ENCODE data around the gene C10orf90.

The C10orf90 gene

DNA sequence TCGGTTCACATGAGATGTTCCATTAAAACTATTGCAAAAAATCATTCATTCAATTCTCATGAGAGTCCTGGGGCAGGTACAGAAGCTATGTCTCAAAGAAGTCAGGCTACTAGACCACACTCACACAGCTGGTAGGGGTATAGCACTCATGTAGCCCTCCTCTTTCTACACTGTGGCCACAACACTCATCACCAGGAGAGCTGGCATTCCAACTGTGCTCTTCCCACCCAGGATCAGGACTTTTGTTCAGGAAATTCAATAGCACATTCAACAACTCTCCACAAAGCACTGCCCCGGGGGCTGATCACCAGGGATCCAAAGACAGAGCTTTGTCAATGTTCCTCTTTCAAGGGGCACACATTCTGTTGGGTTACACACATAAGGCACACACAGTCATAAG, 31.0 kb upstream of the C10orf90 start:
- H3K14ac ChIP-seq (ENCODE audit: low read length), result no peak overlapping the region

DNA sequence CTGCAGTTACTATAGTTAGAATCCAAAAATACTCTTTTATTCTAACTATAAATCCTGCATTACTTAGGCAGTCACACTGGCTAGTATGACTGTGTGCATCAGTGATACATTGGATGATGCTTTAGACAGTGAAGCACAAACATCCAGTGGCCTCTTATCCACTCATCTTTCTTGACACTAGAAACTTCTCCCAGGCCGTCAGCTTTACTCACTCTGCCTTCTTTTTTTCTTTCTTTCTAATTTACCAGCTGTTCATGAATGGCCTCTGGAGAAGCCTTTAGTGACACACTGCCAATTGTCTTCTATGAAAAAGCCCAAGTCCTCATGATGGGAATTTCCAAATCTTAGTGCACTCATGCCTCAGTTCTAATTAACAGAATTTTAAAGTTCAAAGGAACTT, 26.2 kb upstream of the C10orf90 start:
- H3K9ac ChIP-seq (ENCODE audit: low read depth, low read length, poor library complexity), result no peak overlapping the region
- H4K91ac ChIP-seq (ENCODE audit: low read depth, low read length, poor library complexity), result no peak overlapping the region
- no peaks in the 10 kb centered on the region for H3K9me3 ChIP-seq (replicated peaks in 1 of 2; ENCODE audit: control insufficient read depth in 2 of 2, insufficient read depth in 1 of 2, low read depth in 1 of 2, low read length in 2 of 2)
- no peak overlapping the region for H3K4me3 ChIP-seq (ENCODE audit: low read length in 2 of 2)
- no peak overlapping the region for H4K8ac ChIP-seq (ENCODE audit: low read depth, low read length)
- H3K18ac ChIP-seq (ENCODE audit: low read length), result no peak overlapping the region
- H3K79me1 ChIP-seq (ENCODE audit: low read depth, low read length), result no peaks in the 10 kb centered on the region
- DNase-seq (ENCODE audit: low spot score), result no peak
- H3K4ac ChIP-seq (ENCODE audit: low read length), result no peak overlapping the region
- no peak overlapping the region for H3K27ac ChIP-seq (replicated peaks; ENCODE audit: low read length)
- no peaks in the 10 kb centered on the region for H3K36me3 ChIP-seq (replicated peaks in 1 of 2; ENCODE audit: control insufficient read depth in 2 of 2, insufficient read depth in 2 of 2, low read length in 2 of 2)
- H3K14ac ChIP-seq (ENCODE audit: low read length), result no peak overlapping the region
- no peak overlapping the region for H2BK15ac ChIP-seq (ENCODE audit: low read length)
- no peak overlapping the region for H2BK12ac ChIP-seq (ENCODE audit: low read length)
- peaks cover 0 to 5% of the 10 kb centered on the region in 2 donors for H3K4me1 ChIP-seq (ENCODE audit: control insufficient read depth in 2 of 2, insufficient read depth in 1 of 2, low read depth in 1 of 2, low read length in 2 of 2)
- no peak overlapping the region for H3K4me2 ChIP-seq (ENCODE audit: insufficient read depth, low read length, poor library complexity, severe bottlenecking)
- no peak overlapping the region for H2BK120ac ChIP-seq (ENCODE audit: low read depth, low read length)
- H3K23ac ChIP-seq (ENCODE audit: low read depth, low read length, poor library complexity), result no peak overlapping the region
- no peak overlapping the region for H2AFZ ChIP-seq (ENCODE audit: low read length)
- no peak overlapping the region for H2AK5ac ChIP-seq (ENCODE audit: low read depth, low read length)
- no peak overlapping the region for H2BK5ac ChIP-seq (ENCODE audit: low read length)
- no CpG with 5 or more reads among the region's 1 CpG for WGBS, 2 donors (ENCODE audit: extremely low coverage in 2 of 2, insufficient read length in 2 of 2, insufficient replicate concordance in 1 of 2)
- H3K27me3 ChIP-seq (ENCODE audit: control insufficient read depth in 3 of 3, insufficient read depth in 3 of 3, low read depth in 1 of 3, low read length in 3 of 3), result no peaks in the 10 kb centered on the region

More for the DNA sequence above, 31.0 kb upstream of the C10orf90 start:
- Histone ChIP-seq H3K27me3 (ENCODE audit: control insufficient read depth in 3 of 3, insufficient read depth in 3 of 3, low read depth in 1 of 3, low read length in 3 of 3) (no peaks in the 10 kb centered on the region), H3K79me1 (ENCODE audit: low read depth, low read length) (no peaks in the 10 kb centered on the region), H3K9ac (ENCODE audit: low read depth, low read length, poor library complexity) (no peak overlapping the region), H2AFZ (ENCODE audit: low read length) (no peak overlapping the region), H2AK5ac (ENCODE audit: low read depth, low read length) (no peak overlapping the region), H2BK5ac (ENCODE audit: low read length) (no peak overlapping the region), H3K4me1 (ENCODE audit: control insufficient read depth in 2 of 2, insufficient read depth in 1 of 2, low read depth in 1 of 2, low read length in 2 of 2) (peaks cover 0 to 8% of the 10 kb centered on the region in 2 donors), H2BK15ac (ENCODE audit: low read length) (no peak overlapping the region), H3K4me3 (ENCODE audit: low read length in 2 of 2) (no peak overlapping the region), H4K91ac (ENCODE audit: low read depth, low read length, poor library complexity) (no peak overlapping the region), H3K4me2 (ENCODE audit: insufficient read depth, low read length, poor library complexity, severe bottlenecking) (no peak overlapping the region), H3K36me3 (replicated peaks in 1 of 2; ENCODE audit: control insufficient read depth in 2 of 2, insufficient read depth in 2 of 2, low read length in 2 of 2) (no peaks in the 10 kb centered on the region), H2BK12ac (ENCODE audit: low read length) (no peak overlapping the region), H3K27ac (replicated peaks; ENCODE audit: low read length) (no peak overlapping the region), H3K4ac (ENCODE audit: low read length) (no peak overlapping the region), H3K23ac (ENCODE audit: low read depth, low read length, poor library complexity) (no peak overlapping the region), H3K9me3 (replicated peaks in 1 of 2; ENCODE audit: control insufficient read depth in 2 of 2, insufficient read depth in 1 of 2, low read depth in 1 of 2, low read length in 2 of 2) (no peaks in the 10 kb centered on the region), H2BK120ac (ENCODE audit: low read depth, low read length) (no peak overlapping the region), H3K18ac (ENCODE audit: low read length) (no peak overlapping the region), H4K8ac (ENCODE audit: low read depth, low read length) (no peak overlapping the region)
- WGBS, 2 donors (ENCODE audit: extremely low coverage in 2 of 2, insufficient read length in 2 of 2, insufficient replicate concordance in 1 of 2), result no CpG with 5 or more reads among the region's 2 CpGs
- no peak for DNase-seq (ENCODE audit: low spot score)

- Histone ChIP-seq H3K4ac (ENCODE audit: low read length) (no peak overlapping the region), H3K9me3 (replicated peaks in 1 of 2; ENCODE audit: control insufficient read depth in 2 of 2, insufficient read depth in 1 of 2, low read depth in 1 of 2, low read length in 2 of 2) (peaks cover 0 to 5% of the 10 kb centered on the region in 2 donors), H3K27me3 (ENCODE audit: control insufficient read depth in 3 of 3, insufficient read depth in 3 of 3, low read depth in 1 of 3, low read length in 3 of 3) (no peaks in the 10 kb centered on the region), H2AFZ (ENCODE audit: low read length) (no peak overlapping the region), H3K18ac (ENCODE audit: low read length) (no peak overlapping the region), H3K23ac (ENCODE audit: low read depth, low read length, poor library complexity) (no peak overlapping the region), H2BK15ac (ENCODE audit: low read length) (no peak overlapping the region), H4K8ac (ENCODE audit: low read depth, low read length) (no peak overlapping the region), H3K14ac (ENCODE audit: low read length) (no peak overlapping the region), H2BK12ac (ENCODE audit: low read length) (no peak overlapping the region), H3K4me3 (ENCODE audit: low read length in 2 of 2) (no peak overlapping the region), H3K4me2 (ENCODE audit: insufficient read depth, low read length, poor library complexity, severe bottlenecking) (no peak overlapping the region), H3K27ac (replicated peaks; ENCODE audit: low read length) (no peak overlapping the region), H2AK5ac (ENCODE audit: low read depth, low read length) (no peak overlapping the region), H3K9ac (ENCODE audit: low read depth, low read length, poor library complexity) (no peak overlapping the region), H2BK5ac (ENCODE audit: low read length) (no peak overlapping the region), H3K79me1 (ENCODE audit: low read depth, low read length) (no peaks in the 10 kb centered on the region), H4K91ac (ENCODE audit: low read depth, low read length, poor library complexity) (no peak overlapping the region), H2BK120ac (ENCODE audit: low read depth, low read length) (no peak overlapping the region), H3K36me3 (replicated peaks in 1 of 2; ENCODE audit: control insufficient read depth in 2 of 2, insufficient read depth in 2 of 2, low read length in 2 of 2) (no peaks in the 10 kb centered on the region), H3K4me1 (ENCODE audit: control insufficient read depth in 2 of 2, insufficient read depth in 1 of 2, low read depth in 1 of 2, low read length in 2 of 2) (peaks cover 0 to 12% of the 10 kb centered on the region in 2 donors)
- no peak for DNase-seq (ENCODE audit: low spot score)
- WGBS, 2 donors (ENCODE audit: extremely low coverage in 2 of 2, insufficient read length in 2 of 2, insufficient replicate concordance in 1 of 2), result no CpG with 5 or more reads among the region's 1 CpG
Measured at GRCh38 chr10:126691456-126691855, 21.0 kb upstream of the C10orf90 start.

GRCh38 chr10:126690534-126690933, 20.0 kb upstream of the C10orf90 start:
- no peak overlapping the region for H3K23ac ChIP-seq (ENCODE audit: low read depth, low read length, poor library complexity)
- H2AK5ac ChIP-seq (ENCODE audit: low read depth, low read length), result no peak overlapping the region
- H3K79me1 ChIP-seq (ENCODE audit: low read depth, low read length), result no peaks in the 10 kb centered on the region
- H2BK5ac ChIP-seq (ENCODE audit: low read length), result no peak overlapping the region
- DNase-seq (ENCODE audit: low spot score), result no peak
- H3K4me3 ChIP-seq (ENCODE audit: low read length in 2 of 2), result no peak overlapping the region
- no peak overlapping the region for H2BK120ac ChIP-seq (ENCODE audit: low read depth, low read length)
- H3K18ac ChIP-seq (ENCODE audit: low read length), result no peak overlapping the region
- H2BK12ac ChIP-seq (ENCODE audit: low read length), result no peak overlapping the region
- H2BK15ac ChIP-seq (ENCODE audit: low read length), result no peak overlapping the region
- no peak overlapping the region for H3K4me2 ChIP-seq (ENCODE audit: insufficient read depth, low read length, poor library complexity, severe bottlenecking)
- peaks cover 0 to 14% of the 10 kb centered on the region in 2 donors for H3K4me1 ChIP-seq (ENCODE audit: control insufficient read depth in 2 of 2, insufficient read depth in 1 of 2, low read depth in 1 of 2, low read length in 2 of 2)
- H3K9me3 ChIP-seq (replicated peaks in 1 of 2; ENCODE audit: control insufficient read depth in 2 of 2, insufficient read depth in 1 of 2, low read depth in 1 of 2, low read length in 2 of 2), result peaks cover 0 to 5% of the 10 kb centered on the region in 2 donors
- no peak overlapping the region for H3K4ac ChIP-seq (ENCODE audit: low read length)
- no peak overlapping the region for H3K27ac ChIP-seq (replicated peaks; ENCODE audit: low read length)
- no peak overlapping the region for H4K91ac ChIP-seq (ENCODE audit: low read depth, low read length, poor library complexity)
- no peak overlapping the region for H2AFZ ChIP-seq (ENCODE audit: low read length)
- no peaks in the 10 kb centered on the region for H3K27me3 ChIP-seq (ENCODE audit: control insufficient read depth in 3 of 3, insufficient read depth in 3 of 3, low read depth in 1 of 3, low read length in 3 of 3)
- no peak overlapping the region for H4K8ac ChIP-seq (ENCODE audit: low read depth, low read length)
- no peaks in the 10 kb centered on the region for H3K36me3 ChIP-seq (replicated peaks in 1 of 2; ENCODE audit: control insufficient read depth in 2 of 2, insufficient read depth in 2 of 2, low read length in 2 of 2)
- H3K9ac ChIP-seq (ENCODE audit: low read depth, low read length, poor library complexity), result no peak overlapping the region
- no CpG with 5 or more reads among the region's 2 CpGs for WGBS, 2 donors (ENCODE audit: extremely low coverage in 2 of 2, insufficient read length in 2 of 2, insufficient replicate concordance in 1 of 2)
- no peak overlapping the region for H3K14ac ChIP-seq (ENCODE audit: low read length)
